ENCODE results near the gene PLSCR1.

The PLSCR1 gene

GRCh38 chr3:146544002-146544928, at the start of gene PLSCR1:
Gene PLSCR1 (minus strand): TSS chr3:146544607. CDS start chr3:146536552, 8,055 bp downstream.
- peak; percentile 88 for DNase-seq

- DNase-seq = no peak
These were observed 49.4 kb upstream of the PLSCR1 start for GRCh38 chr3:146593776-146594175.

- no peak for DNase-seq
These were observed 46.1 kb upstream of the PLSCR1 start for GRCh38 chr3:146590521-146590920.

- DNase-seq = peak; percentile 49
These were observed 45.6 kb upstream of the PLSCR1 start for GRCh38 chr3:146589899-146590508.

- DNase-seq = no peak
These were observed 40.7 kb upstream of the PLSCR1 start for GRCh38 chr3:146585156-146585555.

- no peak for DNase-seq
These were observed 37.6 kb upstream of the PLSCR1 start for GRCh38 chr3:146581951-146582467.

GRCh38 chr3:146581080-146581601, 36.7 kb upstream of the PLSCR1 start:
- no peak for DNase-seq

- peak; percentile 8 for DNase-seq
These were observed 33.3 kb upstream of the PLSCR1 start for GRCh38 chr3:146577662-146578061.

- no peak for DNase-seq
These were observed 31.2 kb upstream of the PLSCR1 start for GRCh38 chr3:146575636-146576035.

GRCh38 chr3:146574173-146574572, 29.8 kb upstream of the PLSCR1 start:
- no peak for DNase-seq

GRCh38 chr3:146569314-146569713, 24.9 kb upstream of the PLSCR1 start:
- DNase-seq = no peak

- DNase-seq = no peak
These were observed 21.7 kb upstream of the PLSCR1 start for GRCh38 chr3:146566138-146566537.

- DNase-seq = no peak
These were observed 17.5 kb upstream of the PLSCR1 start for GRCh38 chr3:146561879-146562278.

- DNase-seq = no peak
These were observed 17.1 kb upstream of the PLSCR1 start for GRCh38 chr3:146561463-146561862.

GRCh38 chr3:146560678-146561077, 16.3 kb upstream of the PLSCR1 start:
- DNase-seq = no peak

GRCh38 chr3:146559388-146559787, 15.0 kb upstream of the PLSCR1 start:
- no peak for DNase-seq

GRCh38 chr3:146558781-146559180, 14.4 kb upstream of the PLSCR1 start:
- no peak for DNase-seq

GRCh38 chr3:146557745-146558144, 13.3 kb upstream of the PLSCR1 start:
- DNase-seq = no peak

- DNase-seq = no peak
These were observed 10.9 kb upstream of the PLSCR1 start for GRCh38 chr3:146555311-146555710.

GRCh38 chr3:146554151-146554760, 9.8 kb upstream of the PLSCR1 start:
- no peak for DNase-seq

- DNase-seq = no peak
These were observed 6.5 kb upstream of the PLSCR1 start for GRCh38 chr3:146550743-146551510.

GRCh38 chr3:146550070-146550615, 5.7 kb upstream of the PLSCR1 start:
- no peak for DNase-seq
